Measurements from ENCODE around the gene PEAK1.

PEAK1 gene

GRCh38 chr15:77111789-77112188 is 308.1 kb downstream of the PEAK1 start:
- H3K4me1 ChIP-seq (ENCODE audit: insufficient read depth, low read length) = peaks cover 5% of the 10 kb centered on the region
- H3K27ac ChIP-seq (ENCODE audit: low read depth, low read length) = no peak overlapping the region
- no peak overlapping the region for H3K9ac ChIP-seq (ENCODE audit: low read length)
- no peak overlapping the region for H3K4me3 ChIP-seq (ENCODE audit: low read depth in 1 of 2, low read length in 2 of 2)
- H3K9me3 ChIP-seq (ENCODE audit: low read length) = no peaks in the 10 kb centered on the region
- H3K27me3 ChIP-seq (ENCODE audit: control insufficient read depth in 1 of 2, insufficient read depth in 2 of 2, low read length in 2 of 2) = no peaks in the 10 kb centered on the region
- peaks cover 19% of the 10 kb centered on the region for H3K36me3 ChIP-seq (ENCODE audit: insufficient read depth, low read length)

GRCh38 chr15:77107531-77108355 is 312.2 kb downstream of the PEAK1 start:
- H3K9ac ChIP-seq (ENCODE audit: low read length) = no peak overlapping the region
- no peak overlapping the region for H3K27ac ChIP-seq (ENCODE audit: low read depth, low read length)
- H3K9me3 ChIP-seq (ENCODE audit: low read length) = no peaks in the 10 kb centered on the region

GRCh38 chr15:77107068-77107467 is 312.8 kb downstream of the PEAK1 start:
- no peaks in the 10 kb centered on the region for H3K9me3 ChIP-seq (ENCODE audit: low read length)
- no peak overlapping the region for H3K27ac ChIP-seq (ENCODE audit: low read depth, low read length)
- H3K36me3 ChIP-seq (ENCODE audit: insufficient read depth, low read length) = peaks cover 4% of the 10 kb centered on the region
- peaks cover 6% of the 10 kb centered on the region for H3K4me1 ChIP-seq (ENCODE audit: insufficient read depth, low read length)
- H3K4me3 ChIP-seq (ENCODE audit: low read depth in 1 of 2, low read length in 2 of 2) = no peak overlapping the region
- H3K27me3 ChIP-seq (ENCODE audit: control insufficient read depth in 1 of 2, insufficient read depth in 2 of 2, low read length in 2 of 2) = no peaks in the 10 kb centered on the region
- no peak overlapping the region for H3K9ac ChIP-seq (ENCODE audit: low read length)

More at GRCh38 chr15:77107531-77108355, 312.2 kb downstream of the PEAK1 start:
- Histone ChIP-seq H3K36me3 (ENCODE audit: insufficient read depth, low read length) (peaks cover 4% of the 10 kb centered on the region), H3K27me3 (ENCODE audit: control insufficient read depth in 1 of 2, insufficient read depth in 2 of 2, low read length in 2 of 2) (no peaks in the 10 kb centered on the region), H3K4me1 (ENCODE audit: insufficient read depth, low read length) (peaks cover 6% of the 10 kb centered on the region), H3K4me3 (ENCODE audit: low read depth in 1 of 2, low read length in 2 of 2) (no peak overlapping the region)

- no peaks in the 10 kb centered on the region for H3K27me3 ChIP-seq (ENCODE audit: control insufficient read depth in 1 of 2, insufficient read depth in 2 of 2, low read length in 2 of 2)
- H3K27ac ChIP-seq (ENCODE audit: low read depth, low read length) = no peak overlapping the region
- peaks cover 6% of the 10 kb centered on the region for H3K4me1 ChIP-seq (ENCODE audit: insufficient read depth, low read length)
- H3K9ac ChIP-seq (ENCODE audit: low read length) = no peak overlapping the region
- no peaks in the 10 kb centered on the region for H3K36me3 ChIP-seq (ENCODE audit: insufficient read depth, low read length)
- no peaks in the 10 kb centered on the region for H3K9me3 ChIP-seq (ENCODE audit: low read length)
- H3K4me3 ChIP-seq (ENCODE audit: low read depth in 1 of 2, low read length in 2 of 2) = no peak overlapping the region
These were observed 315.7 kb downstream of the PEAK1 start for GRCh38 chr15:77104155-77104554.

- Histone ChIP-seq H3K4me3 (ENCODE audit: low read depth in 1 of 2, low read length in 2 of 2) (no peak overlapping the region), H3K27ac (ENCODE audit: low read depth, low read length) (no peak overlapping the region), H3K27me3 (ENCODE audit: control insufficient read depth in 1 of 2, insufficient read depth in 2 of 2, low read length in 2 of 2) (no peaks in the 10 kb centered on the region), H3K9ac (ENCODE audit: low read length) (no peak overlapping the region), H3K36me3 (ENCODE audit: insufficient read depth, low read length) (no peaks in the 10 kb centered on the region), H3K9me3 (ENCODE audit: low read length) (no peaks in the 10 kb centered on the region), H3K4me1 (ENCODE audit: insufficient read depth, low read length) (no peaks in the 10 kb centered on the region)
These were observed 320.0 kb downstream of the PEAK1 start for GRCh38 chr15:77099741-77100463.

- H3K4me1 ChIP-seq (ENCODE audit: insufficient read depth, low read length) = no peaks in the 10 kb centered on the region
- H3K9me3 ChIP-seq (ENCODE audit: low read length) = no peaks in the 10 kb centered on the region
- no peak overlapping the region for H3K27ac ChIP-seq (ENCODE audit: low read depth, low read length)
- no peaks in the 10 kb centered on the region for H3K27me3 ChIP-seq (ENCODE audit: control insufficient read depth in 1 of 2, insufficient read depth in 2 of 2, low read length in 2 of 2)
- no peak overlapping the region for H3K9ac ChIP-seq (ENCODE audit: low read length)
- no peaks in the 10 kb centered on the region for H3K36me3 ChIP-seq (ENCODE audit: insufficient read depth, low read length)
- H3K4me3 ChIP-seq (ENCODE audit: low read depth in 1 of 2, low read length in 2 of 2) = no peak overlapping the region
These were observed 321.3 kb downstream of the PEAK1 start for GRCh38 chr15:77098572-77098971.

- Histone ChIP-seq H3K9me3 (ENCODE audit: low read length) (no peaks in the 10 kb centered on the region), H3K27ac (ENCODE audit: low read depth, low read length) (no peak overlapping the region), H3K36me3 (ENCODE audit: insufficient read depth, low read length) (no peaks in the 10 kb centered on the region), H3K4me1 (ENCODE audit: insufficient read depth, low read length) (no peaks in the 10 kb centered on the region), H3K27me3 (ENCODE audit: control insufficient read depth in 1 of 2, insufficient read depth in 2 of 2, low read length in 2 of 2) (no peaks in the 10 kb centered on the region), H3K9ac (ENCODE audit: low read length) (no peak overlapping the region), H3K4me3 (ENCODE audit: low read depth in 1 of 2, low read length in 2 of 2) (no peak overlapping the region)
These were observed 322.0 kb downstream of the PEAK1 start for GRCh38 chr15:77097921-77098320.

- no peak overlapping the region for H3K4me3 ChIP-seq (ENCODE audit: low read depth in 1 of 2, low read length in 2 of 2)
- no peak overlapping the region for H3K9ac ChIP-seq (ENCODE audit: low read length)
- no peaks in the 10 kb centered on the region for H3K9me3 ChIP-seq (ENCODE audit: low read length)
- H3K27ac ChIP-seq (ENCODE audit: low read depth, low read length) = no peak overlapping the region
- H3K27me3 ChIP-seq (ENCODE audit: control insufficient read depth in 1 of 2, insufficient read depth in 2 of 2, low read length in 2 of 2) = no peaks in the 10 kb centered on the region
- H3K36me3 ChIP-seq (ENCODE audit: insufficient read depth, low read length) = no peaks in the 10 kb centered on the region
- no peaks in the 10 kb centered on the region for H3K4me1 ChIP-seq (ENCODE audit: insufficient read depth, low read length)
These were observed 322.6 kb downstream of the PEAK1 start for GRCh38 chr15:77097248-77097721.

GRCh38 chr15:77096541-77096940 is 323.4 kb downstream of the PEAK1 start:
- Histone ChIP-seq H3K36me3 (ENCODE audit: insufficient read depth, low read length) (no peaks in the 10 kb centered on the region), H3K9me3 (ENCODE audit: low read length) (no peaks in the 10 kb centered on the region), H3K9ac (ENCODE audit: low read length) (no peak overlapping the region), H3K27me3 (ENCODE audit: control insufficient read depth in 1 of 2, insufficient read depth in 2 of 2, low read length in 2 of 2) (no peaks in the 10 kb centered on the region), H3K4me1 (ENCODE audit: insufficient read depth, low read length) (no peaks in the 10 kb centered on the region), H3K4me3 (ENCODE audit: low read depth in 1 of 2, low read length in 2 of 2) (no peak overlapping the region), H3K27ac (ENCODE audit: low read depth, low read length) (no peak overlapping the region)

- Histone ChIP-seq H3K4me1 (ENCODE audit: insufficient read depth, low read length) (no peaks in the 10 kb centered on the region), H3K27ac (ENCODE audit: low read depth, low read length) (no peak overlapping the region), H3K9ac (ENCODE audit: low read length) (no peak overlapping the region), H3K4me3 (ENCODE audit: low read depth in 1 of 2, low read length in 2 of 2) (no peak overlapping the region), H3K27me3 (ENCODE audit: control insufficient read depth in 1 of 2, insufficient read depth in 2 of 2, low read length in 2 of 2) (no peaks in the 10 kb centered on the region), H3K9me3 (ENCODE audit: low read length) (no peaks in the 10 kb centered on the region), H3K36me3 (ENCODE audit: insufficient read depth, low read length) (no peaks in the 10 kb centered on the region)
These were observed 323.8 kb downstream of the PEAK1 start for GRCh38 chr15:77096138-77096537.

GRCh38 chr15:77094397-77095030 is 325.4 kb downstream of the PEAK1 start:
- Histone ChIP-seq H3K9ac (ENCODE audit: low read length) (no peak overlapping the region), H3K27me3 (ENCODE audit: control insufficient read depth in 1 of 2, insufficient read depth in 2 of 2, low read length in 2 of 2) (no peaks in the 10 kb centered on the region), H3K27ac (ENCODE audit: low read depth, low read length) (no peak overlapping the region), H3K4me3 (ENCODE audit: low read depth in 1 of 2, low read length in 2 of 2) (no peak overlapping the region), H3K4me1 (ENCODE audit: insufficient read depth, low read length) (no peaks in the 10 kb centered on the region), H3K9me3 (ENCODE audit: low read length) (no peaks in the 10 kb centered on the region), H3K36me3 (ENCODE audit: insufficient read depth, low read length) (no peaks in the 10 kb centered on the region)
